Measurements from ENCODE around the gene ACSL6. TPM values are rescaled to one million over a fixed set of nuclear protein-coding genes. Genes with fewer than 3 reads are reported as not detected.

The ACSL6 gene
- total and polyA plus RNA-seq, 10 of the 15 experiments (the other 5 are each of a cell fraction or from before 2014, with no cell fraction given) = 0.06 to 0.53 TPM; not detected in 8

DNA sequence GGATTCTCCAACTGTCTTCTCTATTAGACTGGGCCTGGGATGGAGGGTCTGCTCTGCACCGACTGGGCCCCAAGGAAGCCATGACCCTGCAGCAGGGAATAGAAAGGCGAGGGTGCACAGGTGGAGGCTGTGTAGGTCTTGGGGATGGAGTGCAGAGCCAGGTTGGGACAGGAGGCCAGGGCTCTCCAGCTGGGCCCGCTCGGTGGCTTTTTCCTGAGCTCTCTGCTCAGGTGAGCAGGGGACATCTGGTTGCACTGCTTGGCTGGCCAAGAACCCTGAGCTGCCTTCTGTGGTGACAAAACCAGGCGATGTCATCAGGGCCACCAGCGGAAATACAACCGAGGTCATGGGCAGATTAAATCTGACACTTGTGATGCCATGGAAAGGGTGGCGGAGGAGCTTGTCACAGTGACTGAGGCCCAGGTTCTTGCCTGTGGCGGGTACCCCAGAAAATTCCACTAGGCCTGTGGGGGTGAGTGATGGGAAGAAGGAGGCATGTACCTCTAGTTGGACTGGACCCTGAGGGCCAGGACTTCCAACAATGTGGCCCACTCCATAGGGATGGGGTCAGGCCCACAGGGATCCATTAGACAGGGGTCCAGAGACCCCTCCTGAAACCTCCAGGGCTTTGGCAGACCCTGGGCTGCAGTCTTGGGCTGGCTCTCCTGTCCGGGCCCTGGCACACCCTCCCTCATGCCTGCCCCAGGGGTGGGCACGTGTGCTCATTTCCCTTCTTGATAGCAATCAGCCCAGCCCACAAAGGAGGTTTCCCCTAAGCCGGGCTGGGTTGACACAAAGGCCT lies 44.6 kb upstream of the ACSL6 start:
- Histone ChIP-seq H2AFZ (ENCODE audit: control insufficient read depth, low read depth, low read length) (no peak overlapping the region), H3K27me3 (replicated peaks in 1 of 2; ENCODE audit: control insufficient read depth in 2 of 2, insufficient read depth in 2 of 2, low read length in 1 of 2) (peaks cover 0 to 2% of the 10 kb centered on the region in 2 experiments; a peak in 3 of 4 replicates), H3K27ac (ENCODE audit: control insufficient read depth, insufficient read depth) (no peak overlapping the region), H3K9me3 (replicated peaks; ENCODE audit: control insufficient read depth, insufficient read depth, low read length) (no peaks in the 10 kb centered on the region), H3K9ac (ENCODE audit: control insufficient read depth, insufficient read depth, low read length) (no peak overlapping the region), H3K4me2 (ENCODE audit: control insufficient read depth, insufficient read depth) (no peak overlapping the region), H4K20me1 (ENCODE audit: control insufficient read depth, insufficient read depth) (no peaks in the 10 kb centered on the region), H3K79me2 (ENCODE audit: control insufficient read depth, insufficient read depth, low read length) (no peaks in the 10 kb centered on the region), H3K4me1 (ENCODE audit: control insufficient read depth, insufficient read depth, low read length) (no peaks in the 10 kb centered on the region), H3K4me3 (no peak overlapping the region), H3K36me3 (ENCODE audit: control insufficient read depth in 2 of 2, insufficient read depth in 2 of 2, low read length in 1 of 2) (no peaks in the 10 kb centered on the region)
- CTCF ChIA-PET = interaction anchor here (0.7 to 3.4 kb wide), 2 partner anchors 7 to 1240 kb away, joined by 3 to 15 read pairs; no protein-coding TSS in a partner anchor
- in situ Hi-C loops (cut with MboI) = no loop called here
- TF ChIP-seq NBN (IDR thresholded peaks at IDR 0.05) (no peak), YY1 (IDR thresholded peaks at IDR 0.05; ENCODE audit: low read depth, low read length) (no peak), BHLHE40 (IDR thresholded peaks at IDR 0.05; ENCODE audit: borderline replicate concordance in 1 of 2, low read depth in 2 of 2, low read length in 1 of 2) (peak in 1 of 2 experiments; percentile 20; a peak in 1 of 4 replicates)
- FAIRE-seq = no peak
- SMC1A ChIA-PET (ENCODE audit: uncharacterized antibody, unreplicated experiment) = no interaction called here
- 36% methylated on average over 12 of the region's 12 CpGs for WGBS (ENCODE audit: insufficient coverage, insufficient replicate concordance, low lambda C conversion rate, missing lambda C conversion rate)
- intact Hi-C loops (cut with micrococcal nuclease; ENCODE audit: unreplicated experiment) = no loop called here
- RAD21 ChIA-PET (ENCODE audit: unreplicated experiment) = interaction anchor here (0.5 kb wide), 1 partner anchor 408 kb away, joined by 4 read pairs; no protein-coding TSS in a partner anchor
- POLR2A ChIA-PET = no interaction called here
- no peak for DNase-seq (ENCODE audit: low read depth, low spot score)
- BruUV-seq (replicated peaks) = no TSS peak
- ATAC-seq = peak; percentile 24; the same call in 2 of the 3 replicates

DNA sequence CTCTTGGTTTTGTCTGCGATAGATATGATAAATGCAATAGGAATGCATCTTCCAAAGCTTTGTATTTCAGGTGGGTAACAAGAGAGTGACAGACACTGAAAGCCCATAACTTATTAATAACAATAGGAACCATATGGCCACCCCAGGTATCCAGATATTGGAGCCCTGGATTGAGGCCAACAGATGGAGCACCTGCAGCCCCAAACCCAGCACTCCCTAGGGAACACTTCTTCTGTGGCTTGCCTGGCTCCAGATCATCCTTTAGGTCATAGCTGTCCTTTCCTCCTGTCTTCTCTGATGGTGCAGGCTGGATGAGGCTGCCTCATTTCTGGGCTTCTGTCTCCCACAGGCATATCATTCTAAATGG lies 44.0 kb upstream of the ACSL6 start:
- no peak for DNase-seq (ENCODE audit: low read depth, low spot score)
- TF ChIP-seq MYC (IDR thresholded peaks at IDR 0.05; ENCODE audit: insufficient read depth, insufficient read length, insufficient replicate concordance, low read length, severe bottlenecking) = no peak
- no peak for TF ChIP-seq SPI1 (IDR thresholded peaks at IDR 0.05; ENCODE audit: borderline replicate concordance, insufficient read depth, low read depth, low read length)
- TF ChIP-seq, protein P1, sequence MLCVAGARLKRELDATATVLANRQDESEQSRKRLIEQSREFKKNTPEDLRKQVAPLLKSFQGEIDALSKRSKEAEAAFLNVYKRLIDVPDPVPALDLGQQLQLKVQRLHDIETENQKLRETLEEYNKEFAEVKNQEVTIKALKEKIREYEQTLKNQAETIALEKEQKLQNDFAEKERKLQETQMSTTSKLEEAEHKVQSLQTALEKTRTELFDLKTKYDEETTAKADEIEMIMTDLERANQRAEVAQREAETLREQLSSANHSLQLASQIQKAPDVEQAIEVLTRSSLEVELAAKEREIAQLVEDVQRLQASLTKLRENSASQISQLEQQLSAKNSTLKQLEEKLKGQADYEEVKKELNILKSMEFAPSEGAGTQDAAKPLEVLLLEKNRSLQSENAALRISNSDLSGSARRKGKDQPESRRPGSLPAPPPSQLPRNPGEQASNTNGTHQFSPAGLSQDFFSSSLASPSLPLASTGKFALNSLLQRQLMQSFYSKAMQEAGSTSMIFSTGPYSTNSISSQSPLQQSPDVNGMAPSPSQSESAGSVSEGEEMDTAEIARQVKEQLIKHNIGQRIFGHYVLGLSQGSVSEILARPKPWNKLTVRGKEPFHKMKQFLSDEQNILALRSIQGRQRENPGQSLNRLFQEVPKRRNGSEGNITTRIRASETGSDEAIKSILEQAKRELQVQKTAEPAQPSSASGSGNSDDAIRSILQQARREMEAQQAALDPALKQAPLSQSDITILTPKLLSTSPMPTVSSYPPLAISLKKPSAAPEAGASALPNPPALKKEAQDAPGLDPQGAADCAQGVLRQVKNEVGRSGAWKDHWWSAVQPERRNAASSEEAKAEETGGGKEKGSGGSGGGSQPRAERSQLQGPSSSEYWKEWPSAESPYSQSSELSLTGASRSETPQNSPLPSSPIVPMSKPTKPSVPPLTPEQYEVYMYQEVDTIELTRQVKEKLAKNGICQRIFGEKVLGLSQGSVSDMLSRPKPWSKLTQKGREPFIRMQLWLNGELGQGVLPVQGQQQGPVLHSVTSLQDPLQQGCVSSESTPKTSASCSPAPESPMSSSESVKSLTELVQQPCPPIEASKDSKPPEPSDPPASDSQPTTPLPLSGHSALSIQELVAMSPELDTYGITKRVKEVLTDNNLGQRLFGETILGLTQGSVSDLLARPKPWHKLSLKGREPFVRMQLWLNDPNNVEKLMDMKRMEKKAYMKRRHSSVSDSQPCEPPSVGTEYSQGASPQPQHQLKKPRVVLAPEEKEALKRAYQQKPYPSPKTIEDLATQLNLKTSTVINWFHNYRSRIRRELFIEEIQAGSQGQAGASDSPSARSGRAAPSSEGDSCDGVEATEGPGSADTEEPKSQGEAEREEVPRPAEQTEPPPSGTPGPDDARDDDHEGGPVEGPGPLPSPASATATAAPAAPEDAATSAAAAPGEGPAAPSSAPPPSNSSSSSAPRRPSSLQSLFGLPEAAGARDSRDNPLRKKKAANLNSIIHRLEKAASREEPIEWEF (IDR thresholded peaks at IDR 0.05; ENCODE audit: insufficient replicate concordance, low read depth, low read length) = no peak
- TF ChIP-seq FOXM1 (IDR thresholded peaks at IDR 0.05; ENCODE audit: low read depth, low read length) = no peak
- TF ChIP-seq GATAD2B (conservative IDR thresholded peaks at IDR 0.05; ENCODE audit: low read depth) = no peak
- TF ChIP-seq, protein P2, sequence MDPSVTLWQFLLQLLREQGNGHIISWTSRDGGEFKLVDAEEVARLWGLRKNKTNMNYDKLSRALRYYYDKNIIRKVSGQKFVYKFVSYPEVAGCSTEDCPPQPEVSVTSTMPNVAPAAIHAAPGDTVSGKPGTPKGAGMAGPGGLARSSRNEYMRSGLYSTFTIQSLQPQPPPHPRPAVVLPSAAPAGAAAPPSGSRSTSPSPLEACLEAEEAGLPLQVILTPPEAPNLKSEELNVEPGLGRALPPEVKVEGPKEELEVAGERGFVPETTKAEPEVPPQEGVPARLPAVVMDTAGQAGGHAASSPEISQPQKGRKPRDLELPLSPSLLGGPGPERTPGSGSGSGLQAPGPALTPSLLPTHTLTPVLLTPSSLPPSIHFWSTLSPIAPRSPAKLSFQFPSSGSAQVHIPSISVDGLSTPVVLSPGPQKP (IDR thresholded peaks at IDR 0.05; ENCODE audit: low read depth, low read length) = no peak
- TF ChIP-seq ZBED1 (IDR thresholded peaks at IDR 0.05; ENCODE audit: borderline replicate concordance) = no peak

More for the DNA sequence above, 44.0 kb upstream of the ACSL6 start:
- ATAC-seq (no peak), FAIRE-seq (no peak)
- Histone ChIP-seq H3K36me3 (ENCODE audit: control insufficient read depth in 2 of 2, insufficient read depth in 2 of 2, low read length in 1 of 2) (no peaks in the 10 kb centered on the region), H3K9me3 (replicated peaks; ENCODE audit: control insufficient read depth, insufficient read depth, low read length) (no peaks in the 10 kb centered on the region), H3K4me1 (ENCODE audit: control insufficient read depth, insufficient read depth, low read length) (no peaks in the 10 kb centered on the region), H3K27me3 (replicated peaks in 1 of 2; ENCODE audit: control insufficient read depth in 2 of 2, insufficient read depth in 2 of 2, low read length in 1 of 2) (peaks cover 0 to 5% of the 10 kb centered on the region in 2 experiments), H3K9ac (ENCODE audit: control insufficient read depth, insufficient read depth, low read length) (no peak overlapping the region), H2AFZ (ENCODE audit: control insufficient read depth, low read depth, low read length) (no peak overlapping the region), H3K4me3 (no peak overlapping the region), H3K79me2 (ENCODE audit: control insufficient read depth, insufficient read depth, low read length) (no peaks in the 10 kb centered on the region), H3K27ac (ENCODE audit: control insufficient read depth, insufficient read depth) (no peak overlapping the region), H3K4me2 (ENCODE audit: control insufficient read depth, insufficient read depth) (no peak overlapping the region), H4K20me1 (ENCODE audit: control insufficient read depth, insufficient read depth) (no peaks in the 10 kb centered on the region)
- WGBS (ENCODE audit: insufficient coverage, insufficient replicate concordance, low lambda C conversion rate, missing lambda C conversion rate) = 93% methylated on average over 1 of the region's 1 CpG
- POLR2A ChIA-PET = no interaction called here
- intact Hi-C loops (cut with micrococcal nuclease; ENCODE audit: unreplicated experiment) (no loop called here), in situ Hi-C loops (cut with MboI) (no loop called here)
- no TSS peak for BruUV-seq (replicated peaks)
- CTCF ChIA-PET = interaction anchor here (3.4 kb wide), 1 partner anchor 7 kb away, joined by 15 read pairs; no protein-coding TSS in a partner anchor
- RAD21 ChIA-PET (ENCODE audit: unreplicated experiment) = no interaction called here
- SMC1A ChIA-PET (ENCODE audit: uncharacterized antibody, unreplicated experiment) = no interaction called here
